NCI-H69 (cell line): ENCODE data around the gene ICA1L.

Experiments used
- DNase-seq: peaks from one replicate; lab custom pipeline; 2025; lab: John Stamatoyannopoulos, UW

ICA1L gene

GRCh38 chr2:202736826-202737225, 134.7 kb downstream of the ICA1L start:
- no peak for DNase-seq

DNA sequence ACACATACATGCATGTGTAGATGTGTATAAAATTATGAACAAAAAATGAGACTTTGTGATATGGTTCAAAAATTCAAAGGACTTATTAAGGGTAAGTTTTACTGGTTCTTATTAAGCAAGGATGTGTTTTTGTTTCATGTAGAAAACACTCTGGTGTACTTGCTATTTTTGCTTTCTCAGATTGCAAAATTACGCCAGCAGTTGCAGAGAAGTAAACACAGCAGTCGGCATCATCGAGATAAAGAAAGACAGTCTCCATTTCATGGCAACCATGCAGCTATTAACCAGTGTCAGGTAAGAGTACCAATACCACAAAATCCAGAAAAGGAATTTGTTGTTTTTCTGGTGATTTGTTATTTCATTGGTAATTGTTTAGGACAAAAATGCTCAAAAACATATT, 145.5 kb downstream of the ICA1L start:
- DNase-seq, result no peak

GRCh38 chr2:202723746-202724145, 147.8 kb downstream of the ICA1L start:
- no peak for DNase-seq
